Measurements from ENCODE around the gene SEZ6L2. TPM values are rescaled to one million over a fixed set of nuclear protein-coding genes. Genes with fewer than 3 reads are reported as not detected.

SEZ6L2 gene
- total RNA-seq, 1 donor from 2014 or later: 2.1 TPM

DNA sequence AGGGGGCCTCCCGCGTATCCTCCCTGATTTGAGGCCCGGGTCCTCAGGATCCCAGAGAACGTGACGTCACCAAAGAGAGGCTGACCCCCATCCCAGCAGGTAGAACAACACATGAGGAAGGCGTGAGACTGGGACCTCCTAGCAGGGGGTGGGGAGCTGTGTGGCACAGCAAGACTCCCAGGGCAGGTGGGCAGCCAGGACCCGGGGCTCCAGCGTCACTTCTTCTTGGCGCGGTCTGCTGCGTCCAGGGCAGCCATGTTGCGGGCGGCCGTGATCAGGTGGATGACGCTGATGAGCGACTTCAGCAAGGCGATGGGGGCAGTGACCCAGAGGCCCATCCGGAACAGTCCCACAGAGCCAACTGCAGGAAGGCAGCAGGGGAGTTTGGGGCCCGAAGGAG is 40.4 kb downstream of the SEZ6L2 start:
- H3K9ac ChIP-seq (ENCODE audit: low read depth in 1 of 3, low read length in 3 of 3): no peak overlapping the region
- H3K4me3 ChIP-seq (ENCODE audit: low read length in 3 of 3): no peak overlapping the region
- peaks cover 22 to 32% (median 24%) of the 10 kb centered on the region in 3 donors for H3K36me3 ChIP-seq (ENCODE audit: control insufficient read depth in 3 of 3, insufficient read depth in 3 of 3, low read length in 3 of 3)
- H3K4me1 ChIP-seq (ENCODE audit: control insufficient read depth in 3 of 3, insufficient read depth in 3 of 3, low read length in 3 of 3): peaks cover 19 to 25% (median 21%) of the 10 kb centered on the region in 3 donors
- no peaks in the 10 kb centered on the region for H3K27me3 ChIP-seq (ENCODE audit: control insufficient read depth in 3 of 3, insufficient read depth in 3 of 3, low read length in 3 of 3)
- no peaks in the 10 kb centered on the region for H3K9me3 ChIP-seq (ENCODE audit: control insufficient read depth in 3 of 3, low read length in 3 of 3)
- H3K27ac ChIP-seq (ENCODE audit: low read depth, low read length): no peak overlapping the region

DNA sequence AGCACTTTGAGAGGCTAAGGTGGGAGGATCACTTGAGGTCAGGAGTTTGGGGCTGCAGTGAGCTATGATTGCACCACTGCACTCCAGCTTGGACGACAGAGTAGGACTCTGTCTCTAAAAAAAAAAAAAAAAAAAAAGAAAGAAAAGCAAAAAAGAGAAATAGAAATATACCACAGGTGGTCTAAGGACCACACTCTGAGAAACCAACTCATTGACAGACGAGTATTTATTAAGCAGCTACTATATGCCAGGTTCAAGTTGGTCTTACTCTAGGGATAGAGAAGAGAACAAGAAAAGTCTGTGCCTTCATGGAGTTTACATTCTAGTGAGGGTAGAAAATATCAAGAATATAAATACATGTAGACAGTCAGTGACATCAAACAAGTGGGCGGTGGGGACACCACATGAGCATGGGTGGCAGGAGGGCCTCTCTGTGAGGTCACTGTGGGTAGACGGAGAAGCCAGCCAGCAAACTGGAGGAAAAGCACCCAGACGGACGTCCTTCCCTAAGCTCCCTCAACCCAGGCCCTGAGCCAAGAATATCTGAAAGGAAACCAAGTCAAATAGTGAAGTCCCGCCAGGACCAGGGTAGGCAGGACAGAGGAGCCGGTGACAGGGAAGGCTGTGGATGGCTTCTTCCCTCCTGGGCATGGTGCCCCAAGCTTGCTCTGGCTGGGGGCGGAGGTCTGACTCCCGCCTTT is 41.1 kb downstream of the SEZ6L2 start:
- H3K4me1 ChIP-seq (ENCODE audit: control insufficient read depth in 3 of 3, insufficient read depth in 3 of 3, low read length in 3 of 3): peaks cover 14 to 20% (median 17%) of the 10 kb centered on the region in 3 donors
- no peaks in the 10 kb centered on the region for H3K9me3 ChIP-seq (ENCODE audit: control insufficient read depth in 3 of 3, low read length in 3 of 3)
- no peak overlapping the region for H3K4me3 ChIP-seq (ENCODE audit: low read length in 3 of 3)

GRCh38 chr16:29857133-29857760 is 42.1 kb downstream of the SEZ6L2 start:
- Histone ChIP-seq H3K9ac (ENCODE audit: low read depth in 1 of 3, low read length in 3 of 3) (no peak overlapping the region), H3K4me3 (ENCODE audit: low read length in 3 of 3) (no peak overlapping the region), H3K36me3 (ENCODE audit: control insufficient read depth in 3 of 3, insufficient read depth in 3 of 3, low read length in 3 of 3) (peaks cover 22 to 32% (median 24%) of the 10 kb centered on the region in 3 donors), H3K27me3 (ENCODE audit: control insufficient read depth in 3 of 3, insufficient read depth in 3 of 3, low read length in 3 of 3) (no peaks in the 10 kb centered on the region), H3K4me1 (ENCODE audit: control insufficient read depth in 3 of 3, insufficient read depth in 3 of 3, low read length in 3 of 3) (peaks cover 12 to 15% (median 13%) of the 10 kb centered on the region in 3 donors), H3K9me3 (ENCODE audit: control insufficient read depth in 3 of 3, low read length in 3 of 3) (no peaks in the 10 kb centered on the region), H3K27ac (ENCODE audit: low read depth, low read length) (no peak overlapping the region)

More for the DNA sequence above, 41.1 kb downstream of the SEZ6L2 start:
- Histone ChIP-seq H3K27ac (ENCODE audit: low read depth, low read length) (no peak overlapping the region), H3K9ac (ENCODE audit: low read depth in 1 of 3, low read length in 3 of 3) (no peak overlapping the region), H3K27me3 (ENCODE audit: control insufficient read depth in 3 of 3, insufficient read depth in 3 of 3, low read length in 3 of 3) (no peaks in the 10 kb centered on the region), H3K36me3 (ENCODE audit: control insufficient read depth in 3 of 3, insufficient read depth in 3 of 3, low read length in 3 of 3) (peaks cover 22 to 32% (median 24%) of the 10 kb centered on the region in 3 donors)

DNA sequence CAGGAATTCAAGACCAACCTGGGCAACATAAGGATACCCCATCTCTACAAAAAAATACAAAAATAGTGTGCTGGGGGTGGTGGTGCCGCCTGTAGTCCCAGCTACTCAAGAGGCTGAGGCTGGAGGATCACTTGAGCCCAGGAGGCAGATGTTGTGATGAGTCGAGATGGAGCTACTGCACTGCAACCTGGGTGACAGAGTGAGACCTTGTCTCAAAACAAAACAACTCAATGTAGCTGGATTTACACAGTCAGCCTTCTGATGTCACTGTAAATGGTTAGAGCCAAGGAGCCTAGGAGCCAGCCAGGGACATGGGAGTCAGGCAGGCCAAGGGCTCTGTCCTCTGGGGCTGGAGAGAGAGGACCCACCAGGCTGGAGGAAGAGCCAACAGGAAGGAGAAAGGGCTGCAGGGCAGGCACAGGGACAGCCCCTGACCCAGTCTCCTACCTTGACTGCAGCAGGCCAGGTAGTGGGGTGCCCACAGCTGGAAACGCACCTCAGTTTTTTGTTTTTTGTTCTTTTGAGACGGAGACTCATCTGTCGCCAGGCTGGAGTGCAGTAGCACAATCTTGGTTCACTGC is 44.7 kb downstream of the SEZ6L2 start:
- Histone ChIP-seq H3K4me3 (ENCODE audit: low read length in 3 of 3) (no peak overlapping the region), H3K36me3 (ENCODE audit: control insufficient read depth in 3 of 3, insufficient read depth in 3 of 3, low read length in 3 of 3) (peaks cover 10 to 16% (median 11%) of the 10 kb centered on the region in 3 donors), H3K27me3 (ENCODE audit: control insufficient read depth in 3 of 3, insufficient read depth in 3 of 3, low read length in 3 of 3) (no peaks in the 10 kb centered on the region), H3K9ac (ENCODE audit: low read depth in 1 of 3, low read length in 3 of 3) (no peak overlapping the region), H3K27ac (ENCODE audit: low read depth, low read length) (no peak overlapping the region), H3K9me3 (ENCODE audit: control insufficient read depth in 3 of 3, low read length in 3 of 3) (no peaks in the 10 kb centered on the region), H3K4me1 (ENCODE audit: control insufficient read depth in 3 of 3, insufficient read depth in 3 of 3, low read length in 3 of 3) (peaks cover 0 to 3% (median 0%) of the 10 kb centered on the region in 3 donors)

DNA sequence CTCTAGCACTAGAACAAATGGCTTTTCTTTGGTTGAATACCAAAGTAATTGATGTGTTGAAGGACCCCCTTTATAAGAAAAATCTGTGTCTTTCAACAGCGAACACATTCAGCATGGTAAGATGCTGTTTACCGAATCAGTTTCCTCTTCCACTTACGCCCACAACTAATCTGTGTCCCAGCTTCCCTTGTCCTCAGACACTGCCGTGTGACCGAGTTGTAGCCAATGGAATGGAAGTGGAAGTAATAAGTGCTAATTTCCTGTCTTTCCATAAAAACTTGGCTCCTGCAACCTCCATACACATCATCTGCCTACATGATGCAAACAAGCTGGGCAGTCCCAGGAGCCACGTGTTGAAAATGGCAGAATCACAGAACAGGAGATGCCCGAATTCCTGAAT is 46.7 kb downstream of the SEZ6L2 start:
- no peak overlapping the region for H3K27ac ChIP-seq (ENCODE audit: low read depth, low read length)
- H3K36me3 ChIP-seq (ENCODE audit: control insufficient read depth in 3 of 3, insufficient read depth in 3 of 3, low read length in 3 of 3): peaks cover 0 to 3% (median 2%) of the 10 kb centered on the region in 3 donors
- no peaks in the 10 kb centered on the region for H3K27me3 ChIP-seq (ENCODE audit: control insufficient read depth in 3 of 3, insufficient read depth in 3 of 3, low read length in 3 of 3)
- no peaks in the 10 kb centered on the region for H3K9me3 ChIP-seq (ENCODE audit: control insufficient read depth in 3 of 3, low read length in 3 of 3)
- peaks cover 0 to 3% (median 0%) of the 10 kb centered on the region in 3 donors for H3K4me1 ChIP-seq (ENCODE audit: control insufficient read depth in 3 of 3, insufficient read depth in 3 of 3, low read length in 3 of 3)
- H3K9ac ChIP-seq (ENCODE audit: low read depth in 1 of 3, low read length in 3 of 3): no peak overlapping the region
- peak overlapping the region in 1 of 3 donors; percentile 24 for H3K4me3 ChIP-seq (ENCODE audit: low read length in 3 of 3)

DNA sequence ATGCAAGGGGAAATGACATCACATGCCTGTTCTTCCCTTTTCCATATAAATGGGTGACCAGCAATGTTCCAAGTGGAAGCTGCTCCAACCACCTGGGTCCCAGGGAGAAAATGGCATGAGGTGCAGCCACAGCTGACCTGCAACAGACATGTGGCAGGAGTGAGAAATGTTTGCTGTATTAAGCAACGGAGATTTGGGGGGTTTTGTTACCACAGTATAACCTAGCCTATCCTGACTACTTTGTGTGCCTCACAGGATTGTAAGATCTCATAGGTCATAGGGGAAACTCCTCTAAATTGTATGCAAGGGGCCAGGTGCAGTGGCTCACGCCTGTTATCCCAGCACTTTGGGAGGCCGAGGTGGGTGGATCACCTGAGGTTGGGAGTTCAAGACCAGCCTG is 48.4 kb downstream of the SEZ6L2 start:
- no peak overlapping the region for H3K4me3 ChIP-seq (ENCODE audit: low read length in 3 of 3)
- no peak overlapping the region for H3K9ac ChIP-seq (ENCODE audit: low read depth in 1 of 3, low read length in 3 of 3)
- no peaks in the 10 kb centered on the region for H3K4me1 ChIP-seq (ENCODE audit: control insufficient read depth in 3 of 3, insufficient read depth in 3 of 3, low read length in 3 of 3)
- no peaks in the 10 kb centered on the region for H3K9me3 ChIP-seq (ENCODE audit: control insufficient read depth in 3 of 3, low read length in 3 of 3)
- no peak overlapping the region for H3K27ac ChIP-seq (ENCODE audit: low read depth, low read length)
- H3K27me3 ChIP-seq (ENCODE audit: control insufficient read depth in 3 of 3, insufficient read depth in 3 of 3, low read length in 3 of 3): no peaks in the 10 kb centered on the region
- peaks cover 10 to 16% (median 14%) of the 10 kb centered on the region in 3 donors for H3K36me3 ChIP-seq (ENCODE audit: control insufficient read depth in 3 of 3, insufficient read depth in 3 of 3, low read length in 3 of 3)

- Histone ChIP-seq H3K9ac (ENCODE audit: low read depth in 1 of 3, low read length in 3 of 3) (no peak overlapping the region), H3K36me3 (ENCODE audit: control insufficient read depth in 3 of 3, insufficient read depth in 3 of 3, low read length in 3 of 3) (peaks cover 18 to 29% (median 24%) of the 10 kb centered on the region in 3 donors), H3K27me3 (ENCODE audit: control insufficient read depth in 3 of 3, insufficient read depth in 3 of 3, low read length in 3 of 3) (no peaks in the 10 kb centered on the region), H3K4me3 (ENCODE audit: low read length in 3 of 3) (no peak overlapping the region), H3K4me1 (ENCODE audit: control insufficient read depth in 3 of 3, insufficient read depth in 3 of 3, low read length in 3 of 3) (no peaks in the 10 kb centered on the region), H3K9me3 (ENCODE audit: control insufficient read depth in 3 of 3, low read length in 3 of 3) (no peaks in the 10 kb centered on the region), H3K27ac (ENCODE audit: low read depth, low read length) (no peak overlapping the region)
These were observed 49.8 kb downstream of the SEZ6L2 start for GRCh38 chr16:29849505-29849904.

DNA sequence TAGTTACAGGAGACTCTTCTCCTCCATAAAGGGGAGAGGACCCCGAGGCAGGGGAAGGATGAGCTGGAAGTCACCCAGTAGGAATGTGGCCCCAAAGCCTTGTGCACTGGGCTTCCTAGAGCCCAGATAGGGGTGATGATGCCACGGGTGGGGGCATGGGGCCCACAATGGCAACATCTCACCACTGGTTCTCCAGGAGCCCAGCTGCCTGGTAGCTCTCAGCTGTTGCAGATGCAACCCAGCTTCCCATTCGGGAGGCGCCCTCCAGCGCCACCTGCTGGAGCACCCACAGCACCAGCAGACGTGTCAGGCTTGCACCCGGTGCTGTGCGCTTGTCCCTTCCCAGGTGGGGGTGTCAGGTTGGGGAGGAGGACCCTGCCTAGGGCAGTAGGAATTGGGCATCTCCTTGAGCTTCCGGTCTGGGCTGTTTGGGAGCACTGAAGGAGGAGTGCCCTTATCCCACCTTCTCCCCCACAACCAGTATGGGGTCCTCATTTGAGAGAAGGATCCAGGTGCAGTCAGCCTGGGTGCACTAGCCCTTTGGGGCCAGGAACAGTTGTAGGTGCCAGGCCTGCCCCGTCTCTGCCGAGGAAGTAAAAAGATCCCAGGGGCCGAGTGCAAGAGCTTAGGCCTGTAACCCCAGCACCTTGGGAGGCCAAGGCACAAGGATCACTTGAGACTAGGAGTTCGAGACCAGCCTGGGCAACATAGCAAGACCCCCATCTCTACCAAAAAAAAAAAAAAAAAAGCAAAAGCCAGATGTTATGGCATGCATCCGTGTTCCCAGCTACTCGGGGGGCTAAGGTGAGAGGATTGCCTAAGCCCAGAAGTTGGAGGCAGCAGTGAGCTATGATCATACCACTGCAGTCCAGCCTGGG is 50.7 kb downstream of the SEZ6L2 start:
- Histone ChIP-seq H3K4me3 (ENCODE audit: low read length in 3 of 3) (no peak overlapping the region), H3K4me1 (ENCODE audit: control insufficient read depth in 3 of 3, insufficient read depth in 3 of 3, low read length in 3 of 3) (no peaks in the 10 kb centered on the region), H3K9me3 (ENCODE audit: control insufficient read depth in 3 of 3, low read length in 3 of 3) (no peaks in the 10 kb centered on the region), H3K36me3 (ENCODE audit: control insufficient read depth in 3 of 3, insufficient read depth in 3 of 3, low read length in 3 of 3) (peaks cover 22 to 31% (median 30%) of the 10 kb centered on the region in 3 donors), H3K27ac (ENCODE audit: low read depth, low read length) (no peak overlapping the region), H3K27me3 (ENCODE audit: control insufficient read depth in 3 of 3, insufficient read depth in 3 of 3, low read length in 3 of 3) (no peaks in the 10 kb centered on the region), H3K9ac (ENCODE audit: low read depth in 1 of 3, low read length in 3 of 3) (peak overlapping the region in 1 of 3 donors; percentile 16)

DNA sequence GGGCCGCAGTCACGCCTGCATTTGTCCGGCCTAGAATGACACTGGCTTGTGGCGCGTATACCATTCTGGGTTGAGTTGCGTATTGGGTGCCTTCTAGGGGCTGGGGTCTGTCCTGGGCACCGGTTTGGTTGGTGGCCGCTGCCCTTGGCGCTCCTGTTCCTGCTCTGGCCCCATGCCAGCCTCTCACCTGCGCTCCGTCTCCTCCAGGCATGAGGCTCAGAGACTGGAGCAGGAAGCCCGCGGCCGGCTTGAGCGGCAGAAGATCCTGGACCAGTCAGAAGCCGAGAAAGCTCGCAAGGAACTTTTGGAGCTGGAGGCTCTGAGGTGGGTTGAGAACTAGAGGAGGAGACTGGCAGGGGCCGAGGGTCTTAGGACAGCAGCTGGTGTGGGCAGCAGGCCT is 53.7 kb downstream of the SEZ6L2 start:
- Histone ChIP-seq H3K36me3 (ENCODE audit: control insufficient read depth in 3 of 3, insufficient read depth in 3 of 3, low read length in 3 of 3) (peaks cover 39 to 54% (median 49%) of the 10 kb centered on the region in 3 donors), H3K27me3 (ENCODE audit: control insufficient read depth in 3 of 3, insufficient read depth in 3 of 3, low read length in 3 of 3) (no peaks in the 10 kb centered on the region), H3K4me1 (ENCODE audit: control insufficient read depth in 3 of 3, insufficient read depth in 3 of 3, low read length in 3 of 3) (no peaks in the 10 kb centered on the region), H3K9ac (ENCODE audit: low read depth in 1 of 3, low read length in 3 of 3) (no peak overlapping the region), H3K27ac (ENCODE audit: low read depth, low read length) (no peak overlapping the region), H3K4me3 (ENCODE audit: low read length in 3 of 3) (no peak overlapping the region), H3K9me3 (ENCODE audit: control insufficient read depth in 3 of 3, low read length in 3 of 3) (no peaks in the 10 kb centered on the region)

All from skeletal muscle tissue (tissue), 4 donors.